HEK293 (cell line): Measurements from ENCODE around the gene KCTD19.

Source experiments
- CTCF ChIA-PET: fragments of 350-600 bp; formaldehyde crosslinking; extraction: SDS; loops from one replicate; lab custom pipeline; 2021; ENCODE audit warnings: antibody characterized with exemption; lab: Yijun Ruan, JAX
- POLR2A ChIA-PET: fragments of 300-600 bp; formaldehyde crosslinking; extraction: SDS; loops from one replicate; lab custom pipeline; 2020; ENCODE audit warnings: antibody characterized with exemption, inconsistent platforms; lab: Yijun Ruan, JAX
- H3K27ac ChIP-seq: fragments of 200-500 bp; sonication (Bioruptor generic); 2 replicates; pipeline ENCODE4 v1.5.1; 2014; ENCODE audit warnings: low read depth, low read length, control low read depth, inconsistent platforms; ENCODE audit errors: extremely low read depth
- H3K36me3 ChIP-seq, 2 experiments: fragments of 200-500 bp in 1 of 2; sonication (Bioruptor generic) in 1 of 2; 1 replicate in 1 of 2; 2 replicates in 1 of 2; pipeline ENCODE4 v1.5.1; 2014 to 2017; ENCODE audit warnings: inconsistent platforms in 2 of 2, low read length in 2 of 2; ENCODE audit not compliant: control insufficient read depth in 2 of 2, insufficient read depth in 1 of 2
- H3K4me1 ChIP-seq: fragments of 200-500 bp; sonication (Bioruptor generic); 2 replicates; pipeline ENCODE4 v1.5.1; 2014; ENCODE audit warnings: mild to moderate bottlenecking, low read length, inconsistent platforms; ENCODE audit not compliant: control insufficient read depth, insufficient read depth
- H3K4me3 ChIP-seq: 2 replicates; pipeline ENCODE4 v1.5.1; 2011; ENCODE audit warnings: low read depth, mild to moderate bottlenecking, control low read depth, low read length, moderate library complexity
- H3K9me3 ChIP-seq: fragments of 200-500 bp; sonication (Bioruptor generic); 2 replicates; pipeline ENCODE4 v1.5.1; 2014; ENCODE audit warnings: low read depth, low read length, inconsistent platforms; ENCODE audit not compliant: control insufficient read depth, insufficient read depth
- EGR2 ChIP-seq: fragments of 450-650 bp; formaldehyde crosslinking; IDR thresholded peaks from 2 replicates; pipeline ENCODE4 v1.5.1; 2016; ENCODE audit warnings: low read depth, missing biosample characterization, missing genetic modification characterization
- GLIS1 ChIP-seq: fragments of 450-650 bp; formaldehyde crosslinking; IDR thresholded peaks from 2 replicates; pipeline ENCODE4 v1.5.1; 2016; ENCODE audit warnings: missing biosample characterization, missing genetic modification characterization
- HOXC10 ChIP-seq: sonication (generic); formaldehyde crosslinking; IDR thresholded peaks from 2 replicates; pipeline ENCODE4 v1.8.1; 2023; ENCODE audit warnings: mild to moderate bottlenecking, missing genetic modification reagents
- KLF1 ChIP-seq: fragments of 450-650 bp; formaldehyde crosslinking; IDR thresholded peaks from 2 replicates; pipeline ENCODE4 v1.5.1; 2016; ENCODE audit warnings: missing biosample characterization, missing genetic modification characterization
- KLF10 ChIP-seq: fragments of 450-650 bp; IDR thresholded peaks from 2 replicates; pipeline ENCODE4 v1.5.1; 2018; ENCODE audit warnings: missing biosample characterization, mild to moderate bottlenecking, missing genetic modification characterization
- MZF1 ChIP-seq: fragments of 450-650 bp; formaldehyde crosslinking; IDR thresholded peaks from 2 replicates; pipeline ENCODE4 v1.5.1; 2017; ENCODE audit warnings: missing biosample characterization, missing genetic modification characterization, borderline replicate concordance
- RBAK ChIP-seq: fragments of 450-650 bp; formaldehyde crosslinking; IDR thresholded peaks from 2 replicates; pipeline ENCODE4 v1.5.1; 2016; ENCODE audit warnings: missing biosample characterization, missing genetic modification characterization
- SP2 ChIP-seq: fragments of 450-650 bp; formaldehyde crosslinking; IDR thresholded peaks from 2 replicates; pipeline ENCODE4 v1.5.1; 2016; ENCODE audit warnings: missing biosample characterization, missing genetic modification characterization
- SP3 ChIP-seq: fragments of 450-650 bp; formaldehyde crosslinking; IDR thresholded peaks from 2 replicates; pipeline ENCODE4 v1.5.1; 2016; ENCODE audit warnings: missing biosample characterization, missing genetic modification characterization
- ZBTB17 ChIP-seq: fragments of 450-650 bp; formaldehyde crosslinking; IDR thresholded peaks from 2 replicates; pipeline ENCODE4 v1.5.1; 2016; ENCODE audit warnings: missing biosample characterization, missing genetic modification characterization
- ZBTB7A ChIP-seq: fragments of 450-650 bp; formaldehyde crosslinking; IDR thresholded peaks from 2 replicates; pipeline ENCODE4 v1.5.1; 2016; ENCODE audit warnings: low read depth, missing biosample characterization, missing genetic modification characterization
- ZFHX2 ChIP-seq: fragments of 450-650 bp; formaldehyde crosslinking; conservative IDR thresholded peaks from 2 replicates; pipeline ENCODE4 v1.5.1; 2016; ENCODE audit warnings: missing biosample characterization, missing genetic modification characterization
- ZIC2 ChIP-seq: fragments of 450-650 bp; formaldehyde crosslinking; IDR thresholded peaks from 2 replicates; pipeline ENCODE4 v1.5.1; 2016; ENCODE audit warnings: missing biosample characterization, missing genetic modification characterization
- ZNF248 ChIP-seq: fragments of 450-650 bp; formaldehyde crosslinking; IDR thresholded peaks from 2 replicates; pipeline ENCODE4 v1.5.1; 2017; ENCODE audit warnings: missing biosample characterization, missing genetic modification characterization
- ZNF335 ChIP-seq: fragments of 450-650 bp; formaldehyde crosslinking; conservative IDR thresholded peaks from 2 replicates; pipeline ENCODE4 v1.5.1; 2016; ENCODE audit warnings: missing biosample characterization, missing genetic modification characterization
- ZNF341 ChIP-seq: fragments of 450-650 bp; formaldehyde crosslinking; IDR thresholded peaks from 2 replicates; pipeline ENCODE4; 2016; ENCODE audit warnings: low read depth, missing biosample characterization, missing genetic modification characterization
- ZNF391 ChIP-seq: fragments of 450-650 bp; formaldehyde crosslinking; IDR thresholded peaks from 2 replicates; pipeline ENCODE4 v1.5.1; 2016; ENCODE audit warnings: low read depth, missing biosample characterization, missing genetic modification characterization, borderline replicate concordance
- ZNF423 ChIP-seq: fragments of 450-650 bp; formaldehyde crosslinking; IDR thresholded peaks from 2 replicates; pipeline ENCODE4 v1.5.1; 2016; ENCODE audit warnings: missing biosample characterization, missing genetic modification characterization
- ZNF544 ChIP-seq: fragments of 450-650 bp; formaldehyde crosslinking; IDR thresholded peaks from 2 replicates; pipeline ENCODE4 v1.5.0; 2017; ENCODE audit warnings: missing biosample characterization, missing genetic modification characterization
- TF ChIP-seq, protein P1 (sequence below): fragments of 450-650 bp; formaldehyde crosslinking; IDR thresholded peaks from 2 replicates; pipeline ENCODE4 v1.5.1; 2016; ENCODE audit warnings: missing biosample characterization, missing genetic modification characterization
- TF ChIP-seq, protein P2 (sequence below): fragments of 450-650 bp; formaldehyde crosslinking; optimal IDR thresholded peaks from 2 replicates; pipeline ENCODE3; 2016; ENCODE audit warnings: missing biosample characterization, mild to moderate bottlenecking, missing genetic modification characterization
- TF ChIP-seq, protein P3 (sequence below): fragments of 450-650 bp; formaldehyde crosslinking; IDR thresholded peaks from 2 replicates; pipeline ENCODE4 v1.5.1; 2016; ENCODE audit warnings: missing biosample characterization, missing genetic modification characterization
- TF ChIP-seq, protein P4 (sequence below): fragments of 450-650 bp; formaldehyde crosslinking; IDR thresholded peaks from 2 replicates; pipeline ENCODE4 v1.5.1; 2016; ENCODE audit warnings: missing biosample characterization, missing genetic modification characterization
- TF ChIP-seq, protein P5 (sequence below): fragments of 450-650 bp; formaldehyde crosslinking; IDR thresholded peaks from 2 replicates; pipeline ENCODE4 v1.5.1; 2016; ENCODE audit warnings: missing biosample characterization, missing genetic modification characterization
- TF ChIP-seq, protein P6 (sequence below): fragments of 450-650 bp; formaldehyde crosslinking; IDR thresholded peaks from 2 replicates; pipeline ENCODE4 v1.5.0; 2017; ENCODE audit warnings: missing biosample characterization, missing genetic modification characterization, borderline replicate concordance

Gene KCTD19

DNA sequence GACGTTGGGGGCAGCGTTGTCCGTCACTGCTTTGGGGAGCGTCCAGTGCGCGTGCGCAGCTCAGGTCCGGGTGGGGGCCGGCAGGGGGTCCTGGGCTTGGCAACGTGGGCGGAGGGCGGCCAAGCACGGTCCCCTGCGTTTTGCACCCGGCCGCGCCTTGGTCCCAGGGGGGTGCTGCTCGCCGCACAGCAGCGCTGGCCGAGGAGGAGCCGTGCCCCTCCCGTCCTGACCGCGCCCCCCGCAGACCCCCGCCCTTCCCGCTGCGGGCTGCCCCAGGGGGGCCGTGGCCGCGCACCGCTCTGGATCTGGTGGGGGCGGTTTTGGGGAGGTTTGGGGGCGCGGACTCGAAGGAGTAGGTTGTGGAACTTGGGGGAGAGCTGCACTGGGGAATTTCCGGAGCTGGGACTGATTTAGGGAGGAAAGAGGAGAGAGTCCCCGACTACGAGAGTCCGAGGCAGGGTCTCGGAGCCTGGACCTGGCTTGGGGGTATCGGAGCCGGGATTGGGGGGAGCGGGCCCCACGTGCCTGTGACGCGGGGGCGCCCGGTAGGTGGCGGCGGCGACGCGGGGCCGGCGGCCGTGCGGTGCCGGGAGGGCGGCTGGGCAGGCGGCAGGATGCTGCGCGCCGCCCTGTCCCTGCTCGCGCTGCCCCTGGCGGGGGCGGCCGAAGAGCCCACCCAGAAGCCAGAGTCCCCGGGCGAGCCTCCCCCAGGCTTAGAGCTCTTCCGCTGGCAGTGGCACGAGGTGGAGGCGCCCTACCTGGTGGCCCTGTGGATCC lies 78.0 kb downstream of the KCTD19 start, which contains the start of gene SLC9A5:
TSS of gene SLC9A5 (plus strand) at position 579 of the 777 bp plus-strand sequence. CDS start at position 615, 36 bp downstream.
- POLR2A ChIA-PET: interaction anchor here (0.8 to 7.4 kb wide), 6 partner anchors 12 to 233 kb away, joined by 3 to 109 read pairs (median 6); partner anchors contain the start of genes ATP6V0D1 and TMEM208
- peaks cover 0 to 8% of the 10 kb centered on the region in 2 experiments; a peak in 1 of 3 replicates for H3K36me3 ChIP-seq
- H3K4me1 ChIP-seq: peaks cover 9% of the 10 kb centered on the region; the same call in 1 of the 2 replicates
- H3K9me3 ChIP-seq: no peaks in the 10 kb centered on the region
- H3K27ac ChIP-seq: peak within 1 kb of the TSS; percentile 26; the same call in 1 of the 2 replicates
- peak within 1 kb of the TSS; percentile 36 for H3K4me3 ChIP-seq
- CTCF ChIA-PET: interaction anchor here (0.7 to 2.3 kb wide), 5 partner anchors 11 to 168 kb away, joined by 3 to 7 read pairs (median 3); no protein-coding TSS in a partner anchor
- peak; percentile 28; the same call in 1 of the 2 replicates for TF ChIP-seq ZNF335
- peak; percentile 87 for TF ChIP-seq ZIC2 (tag by site-specific recombination)
- TF ChIP-seq, protein P1, sequence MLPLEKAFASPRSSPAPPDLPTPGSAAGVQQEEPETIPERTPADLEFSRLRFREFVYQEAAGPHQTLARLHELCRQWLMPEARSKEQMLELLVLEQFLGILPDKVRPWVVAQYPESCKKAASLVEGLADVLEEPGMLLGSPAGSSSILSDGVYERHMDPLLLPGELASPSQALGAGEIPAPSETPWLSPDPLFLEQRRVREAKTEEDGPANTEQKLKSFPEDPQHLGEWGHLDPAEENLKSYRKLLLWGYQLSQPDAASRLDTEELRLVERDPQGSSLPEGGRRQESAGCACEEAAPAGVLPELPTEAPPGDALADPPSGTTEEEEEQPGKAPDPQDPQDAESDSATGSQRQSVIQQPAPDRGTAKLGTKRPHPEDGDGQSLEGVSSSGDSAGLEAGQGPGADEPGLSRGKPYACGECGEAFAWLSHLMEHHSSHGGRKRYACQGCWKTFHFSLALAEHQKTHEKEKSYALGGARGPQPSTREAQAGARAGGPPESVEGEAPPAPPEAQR (tag by site-specific recombination): no peak
- no peak for TF ChIP-seq HOXC10
- peak; percentile 84; the same call in 1 of the 2 replicates for TF ChIP-seq ZBTB7A (tag by site-specific recombination)
- TF ChIP-seq EGR2: no peak
- TF ChIP-seq, protein P2, sequence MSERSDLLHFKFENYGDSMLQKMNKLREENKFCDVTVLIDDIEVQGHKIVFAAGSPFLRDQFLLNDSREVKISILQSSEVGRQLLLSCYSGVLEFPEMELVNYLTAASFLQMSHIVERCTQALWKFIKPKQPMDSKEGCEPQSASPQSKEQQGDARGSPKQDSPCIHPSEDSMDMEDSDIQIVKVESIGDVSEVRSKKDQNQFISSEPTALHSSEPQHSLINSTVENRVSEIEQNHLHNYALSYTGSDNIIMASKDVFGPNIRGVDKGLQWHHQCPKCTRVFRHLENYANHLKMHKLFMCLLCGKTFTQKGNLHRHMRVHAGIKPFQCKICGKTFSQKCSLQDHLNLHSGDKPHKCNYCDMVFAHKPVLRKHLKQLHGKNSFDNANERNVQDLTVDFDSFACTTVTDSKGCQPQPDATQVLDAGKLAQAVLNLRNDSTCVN (tag by site-specific recombination): peak; percentile 86
- no peak for TF ChIP-seq ZNF391 (tag by site-specific recombination)
- TF ChIP-seq KLF1: peak; percentile 85
- peak; percentile 49 for TF ChIP-seq ZNF341 (tag by site-specific recombination)
- TF ChIP-seq, protein P3, sequence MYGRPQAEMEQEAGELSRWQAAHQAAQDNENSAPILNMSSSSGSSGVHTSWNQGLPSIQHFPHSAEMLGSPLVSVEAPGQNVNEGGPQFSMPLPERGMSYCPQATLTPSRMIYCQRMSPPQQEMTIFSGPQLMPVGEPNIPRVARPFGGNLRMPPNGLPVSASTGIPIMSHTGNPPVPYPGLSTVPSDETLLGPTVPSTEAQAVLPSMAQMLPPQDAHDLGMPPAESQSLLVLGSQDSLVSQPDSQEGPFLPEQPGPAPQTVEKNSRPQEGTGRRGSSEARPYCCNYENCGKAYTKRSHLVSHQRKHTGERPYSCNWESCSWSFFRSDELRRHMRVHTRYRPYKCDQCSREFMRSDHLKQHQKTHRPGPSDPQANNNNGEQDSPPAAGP (tag by site-specific recombination): 0 out of 2 replicates have a peak, but pooled peaks have one; percentile 29
- TF ChIP-seq SP2 (tag by site-specific recombination): 0 out of 2 replicates have a peak, but pooled peaks have one; percentile 25
- TF ChIP-seq SP3 (tag by site-specific recombination): peak; percentile 22; the same call in 1 of the 2 replicates
- no peak for TF ChIP-seq MZF1
- TF ChIP-seq, protein P4, sequence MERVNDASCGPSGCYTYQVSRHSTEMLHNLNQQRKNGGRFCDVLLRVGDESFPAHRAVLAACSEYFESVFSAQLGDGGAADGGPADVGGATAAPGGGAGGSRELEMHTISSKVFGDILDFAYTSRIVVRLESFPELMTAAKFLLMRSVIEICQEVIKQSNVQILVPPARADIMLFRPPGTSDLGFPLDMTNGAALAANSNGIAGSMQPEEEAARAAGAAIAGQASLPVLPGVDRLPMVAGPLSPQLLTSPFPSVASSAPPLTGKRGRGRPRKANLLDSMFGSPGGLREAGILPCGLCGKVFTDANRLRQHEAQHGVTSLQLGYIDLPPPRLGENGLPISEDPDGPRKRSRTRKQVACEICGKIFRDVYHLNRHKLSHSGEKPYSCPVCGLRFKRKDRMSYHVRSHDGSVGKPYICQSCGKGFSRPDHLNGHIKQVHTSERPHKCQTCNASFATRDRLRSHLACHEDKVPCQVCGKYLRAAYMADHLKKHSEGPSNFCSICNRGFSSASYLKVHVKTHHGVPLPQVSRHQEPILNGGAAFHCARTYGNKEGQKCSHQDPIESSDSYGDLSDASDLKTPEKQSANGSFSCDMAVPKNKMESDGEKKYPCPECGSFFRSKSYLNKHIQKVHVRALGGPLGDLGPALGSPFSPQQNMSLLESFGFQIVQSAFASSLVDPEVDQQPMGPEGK (tag by site-specific recombination): peak; percentile 93
- no peak for TF ChIP-seq ZBTB17 (tag by site-specific recombination)
- TF ChIP-seq, protein P5, sequence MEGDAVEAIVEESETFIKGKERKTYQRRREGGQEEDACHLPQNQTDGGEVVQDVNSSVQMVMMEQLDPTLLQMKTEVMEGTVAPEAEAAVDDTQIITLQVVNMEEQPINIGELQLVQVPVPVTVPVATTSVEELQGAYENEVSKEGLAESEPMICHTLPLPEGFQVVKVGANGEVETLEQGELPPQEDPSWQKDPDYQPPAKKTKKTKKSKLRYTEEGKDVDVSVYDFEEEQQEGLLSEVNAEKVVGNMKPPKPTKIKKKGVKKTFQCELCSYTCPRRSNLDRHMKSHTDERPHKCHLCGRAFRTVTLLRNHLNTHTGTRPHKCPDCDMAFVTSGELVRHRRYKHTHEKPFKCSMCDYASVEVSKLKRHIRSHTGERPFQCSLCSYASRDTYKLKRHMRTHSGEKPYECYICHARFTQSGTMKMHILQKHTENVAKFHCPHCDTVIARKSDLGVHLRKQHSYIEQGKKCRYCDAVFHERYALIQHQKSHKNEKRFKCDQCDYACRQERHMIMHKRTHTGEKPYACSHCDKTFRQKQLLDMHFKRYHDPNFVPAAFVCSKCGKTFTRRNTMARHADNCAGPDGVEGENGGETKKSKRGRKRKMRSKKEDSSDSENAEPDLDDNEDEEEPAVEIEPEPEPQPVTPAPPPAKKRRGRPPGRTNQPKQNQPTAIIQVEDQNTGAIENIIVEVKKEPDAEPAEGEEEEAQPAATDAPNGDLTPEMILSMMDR: peak; percentile 53
- TF ChIP-seq RBAK (tag by site-specific recombination): no peak
- no peak for TF ChIP-seq ZNF248 (tag by site-specific recombination)
- peak; percentile 97 for TF ChIP-seq GLIS1 (tag by site-specific recombination)
- no peak for TF ChIP-seq ZNF544 (tag by site-specific recombination)
- peak; percentile 73 for TF ChIP-seq ZNF423 (tag by site-specific recombination)
- TF ChIP-seq ZFHX2: peak; percentile 63
- TF ChIP-seq, protein P6, sequence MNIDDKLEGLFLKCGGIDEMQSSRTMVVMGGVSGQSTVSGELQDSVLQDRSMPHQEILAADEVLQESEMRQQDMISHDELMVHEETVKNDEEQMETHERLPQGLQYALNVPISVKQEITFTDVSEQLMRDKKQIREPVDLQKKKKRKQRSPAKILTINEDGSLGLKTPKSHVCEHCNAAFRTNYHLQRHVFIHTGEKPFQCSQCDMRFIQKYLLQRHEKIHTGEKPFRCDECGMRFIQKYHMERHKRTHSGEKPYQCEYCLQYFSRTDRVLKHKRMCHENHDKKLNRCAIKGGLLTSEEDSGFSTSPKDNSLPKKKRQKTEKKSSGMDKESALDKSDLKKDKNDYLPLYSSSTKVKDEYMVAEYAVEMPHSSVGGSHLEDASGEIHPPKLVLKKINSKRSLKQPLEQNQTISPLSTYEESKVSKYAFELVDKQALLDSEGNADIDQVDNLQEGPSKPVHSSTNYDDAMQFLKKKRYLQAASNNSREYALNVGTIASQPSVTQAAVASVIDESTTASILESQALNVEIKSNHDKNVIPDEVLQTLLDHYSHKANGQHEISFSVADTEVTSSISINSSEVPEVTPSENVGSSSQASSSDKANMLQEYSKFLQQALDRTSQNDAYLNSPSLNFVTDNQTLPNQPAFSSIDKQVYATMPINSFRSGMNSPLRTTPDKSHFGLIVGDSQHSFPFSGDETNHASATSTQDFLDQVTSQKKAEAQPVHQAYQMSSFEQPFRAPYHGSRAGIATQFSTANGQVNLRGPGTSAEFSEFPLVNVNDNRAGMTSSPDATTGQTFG (tag by site-specific recombination): no peak
- peak; percentile 66 for TF ChIP-seq KLF10 (tag by site-specific recombination)
